ENCODE data around the gene PRICKLE3. TPM values are rescaled to one million over a fixed set of nuclear protein-coding genes. Genes with fewer than 3 reads are reported as not detected.
A peak's percentile ranks its signal among the peaks of the same experiment; 100 is the strongest.

The PRICKLE3 gene
- total and polyA plus RNA-seq, 12 donors = 2.8 to 46.8 (median 12.0) TPM

DNA sequence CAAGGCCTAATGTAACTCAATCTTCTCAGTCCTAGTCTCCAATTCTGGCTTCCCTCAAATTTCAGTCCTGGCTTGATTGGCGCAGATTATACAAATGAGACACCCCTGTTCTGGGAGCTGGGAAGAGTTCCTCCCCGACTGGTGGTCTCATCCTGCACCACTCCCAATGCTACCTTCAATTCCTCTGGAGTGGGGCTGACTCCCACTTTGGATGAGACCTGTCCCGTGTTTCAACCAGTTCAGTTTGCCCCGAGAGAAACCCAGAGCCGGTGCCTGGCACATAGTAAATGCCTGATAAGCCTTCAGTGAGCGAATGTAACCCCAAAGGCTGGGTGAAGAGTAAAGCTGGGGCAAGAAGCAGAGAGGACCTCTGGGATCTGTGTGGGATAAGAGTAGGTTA lies 17.8 kb upstream of the PRICKLE3 start:
- no peaks in the 10 kb centered on the region for H3K4me1 ChIP-seq (replicated peaks in 1 of 2)
- H3K4me3 ChIP-seq = no peak overlapping the region
- no peak overlapping the region for H3K27ac ChIP-seq
- H3K36me3 ChIP-seq (replicated peaks in 1 of 2) = no peaks in the 10 kb centered on the region
- no peaks in the 10 kb centered on the region for H3K9me3 ChIP-seq (replicated peaks in 1 of 3)
- intact Hi-C loops (cut with DNase I) = no loop called here
- TF ChIP-seq, protein P1, sequence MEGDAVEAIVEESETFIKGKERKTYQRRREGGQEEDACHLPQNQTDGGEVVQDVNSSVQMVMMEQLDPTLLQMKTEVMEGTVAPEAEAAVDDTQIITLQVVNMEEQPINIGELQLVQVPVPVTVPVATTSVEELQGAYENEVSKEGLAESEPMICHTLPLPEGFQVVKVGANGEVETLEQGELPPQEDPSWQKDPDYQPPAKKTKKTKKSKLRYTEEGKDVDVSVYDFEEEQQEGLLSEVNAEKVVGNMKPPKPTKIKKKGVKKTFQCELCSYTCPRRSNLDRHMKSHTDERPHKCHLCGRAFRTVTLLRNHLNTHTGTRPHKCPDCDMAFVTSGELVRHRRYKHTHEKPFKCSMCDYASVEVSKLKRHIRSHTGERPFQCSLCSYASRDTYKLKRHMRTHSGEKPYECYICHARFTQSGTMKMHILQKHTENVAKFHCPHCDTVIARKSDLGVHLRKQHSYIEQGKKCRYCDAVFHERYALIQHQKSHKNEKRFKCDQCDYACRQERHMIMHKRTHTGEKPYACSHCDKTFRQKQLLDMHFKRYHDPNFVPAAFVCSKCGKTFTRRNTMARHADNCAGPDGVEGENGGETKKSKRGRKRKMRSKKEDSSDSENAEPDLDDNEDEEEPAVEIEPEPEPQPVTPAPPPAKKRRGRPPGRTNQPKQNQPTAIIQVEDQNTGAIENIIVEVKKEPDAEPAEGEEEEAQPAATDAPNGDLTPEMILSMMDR (IDR thresholded peaks at IDR 0.05) = no peak
- no peak for TF ChIP-seq POLR2A (IDR thresholded peaks at IDR 0.05)
- DNase-seq = no peak
- 81 to 92% (median 87%) methylated on average over 2 to 6 of the region's 6 CpGs for WGBS, 4 donors
- H3K27me3 ChIP-seq = peaks cover 6% of the 10 kb centered on the region

DNA sequence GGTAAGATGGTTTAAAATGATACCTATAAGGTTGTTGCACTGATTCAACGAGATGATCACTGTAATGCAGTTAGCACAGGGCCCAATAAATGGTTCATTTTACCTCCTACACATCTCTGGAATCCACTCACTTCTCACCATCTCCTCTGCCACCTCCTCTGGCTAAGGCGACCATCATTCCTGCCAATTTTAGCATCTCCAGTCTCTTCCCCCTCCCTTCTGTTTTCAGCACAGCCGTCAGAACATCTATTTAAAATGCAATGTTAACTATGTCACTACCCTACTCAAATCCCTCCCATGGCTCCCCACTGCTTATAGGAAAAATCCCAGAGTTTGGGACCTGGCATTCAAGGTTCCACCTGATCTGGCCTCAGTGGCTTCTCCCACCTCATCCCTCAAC lies 17.4 kb upstream of the PRICKLE3 start:
- WGBS, 4 donors = 67 to 80% (median 73%) methylated on average over 3 of the region's 3 CpGs
- H3K27ac ChIP-seq = no peak overlapping the region

DNA sequence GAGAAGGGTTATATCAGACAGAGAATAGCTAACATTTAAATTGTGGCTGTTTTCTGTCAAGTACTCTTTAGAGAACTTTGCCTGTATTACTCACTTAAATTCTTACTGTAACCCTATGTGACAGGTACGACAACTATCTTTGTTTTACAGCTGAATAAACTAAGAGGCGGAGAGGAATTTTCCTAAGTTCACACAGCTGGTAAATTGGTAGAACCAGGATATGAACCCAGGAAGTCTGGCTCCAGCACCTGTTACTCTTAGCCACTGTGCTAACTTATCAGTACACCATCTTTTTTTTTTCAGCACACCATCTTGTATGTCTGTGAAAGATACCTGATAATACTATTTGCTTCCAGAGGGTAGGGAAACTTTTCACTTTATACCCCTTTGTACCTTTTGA lies 15.8 kb upstream of the PRICKLE3 start:
- intact Hi-C loops (cut with DNase I) = no loop called here

More for the DNA sequence above, 17.4 kb upstream of the PRICKLE3 start:
- Histone ChIP-seq H3K9me3 (replicated peaks in 1 of 3) (no peaks in the 10 kb centered on the region), H3K36me3 (replicated peaks in 1 of 2) (no peaks in the 10 kb centered on the region), H3K4me3 (no peak overlapping the region), H3K27me3 (peaks cover 6% of the 10 kb centered on the region), H3K4me1 (replicated peaks in 1 of 2) (no peaks in the 10 kb centered on the region)
- no peak for DNase-seq
- intact Hi-C loops (cut with DNase I) = no loop called here
- TF ChIP-seq, protein P1 (IDR thresholded peaks at IDR 0.05) = no peak
- no peak for TF ChIP-seq POLR2A (IDR thresholded peaks at IDR 0.05)

DNA sequence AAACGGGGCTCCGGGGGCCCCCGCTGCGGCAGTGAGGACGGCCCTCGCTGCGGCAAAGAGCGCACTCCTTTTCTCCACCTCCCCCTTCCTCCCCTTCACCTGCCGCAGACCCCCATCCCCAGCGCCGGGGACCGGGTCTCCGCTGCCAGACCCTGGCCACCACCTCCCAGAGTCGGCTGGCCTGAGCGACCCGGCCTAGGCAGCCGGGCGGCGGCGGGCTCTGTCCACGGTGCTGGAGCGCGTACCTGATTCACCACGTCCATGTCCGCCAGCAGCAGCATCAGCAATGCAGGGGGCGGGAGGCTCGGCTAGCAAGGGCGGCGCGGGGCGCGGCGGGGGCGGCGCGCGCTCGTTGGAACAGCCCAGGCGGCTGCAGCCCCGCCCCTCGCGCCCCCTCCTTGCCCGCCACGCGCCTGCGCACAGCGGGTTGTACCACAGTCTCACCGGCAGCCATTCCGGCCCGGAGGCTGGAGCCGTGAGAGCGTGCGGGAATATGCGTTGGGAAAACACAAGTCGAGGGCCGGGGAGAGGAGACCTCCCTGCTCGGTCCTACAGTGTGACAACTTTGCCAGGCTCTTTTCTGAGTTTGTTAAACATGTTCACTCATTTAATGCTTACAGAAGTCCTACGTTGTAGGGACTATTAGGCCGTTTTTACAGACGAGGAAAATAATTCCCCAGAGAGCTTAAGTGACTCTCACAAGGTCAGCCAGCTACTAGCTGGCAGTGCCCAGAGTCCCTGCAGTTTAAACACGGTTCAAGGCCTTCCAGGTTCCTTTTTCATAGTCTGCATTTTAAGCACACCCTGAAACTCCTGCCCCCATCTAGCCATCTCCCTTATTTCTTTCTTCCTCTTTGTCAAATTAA lies 14.0 kb upstream of the PRICKLE3 start, which contains the start of gene SYP:
SYP (minus strand) TSS at position 288 of the 866 bp plus-strand sequence; CDS start at position 281, 7 bp downstream.
- H3K9me3 ChIP-seq (replicated peaks in 1 of 3) = no peaks in the 10 kb centered on the region
- TF ChIP-seq, protein P1 (IDR thresholded peaks at IDR 0.05) = no peak
- TF ChIP-seq POLR2A (IDR thresholded peaks at IDR 0.05) = peak; percentile 77 to 89
- peak; percentile 89 to 95 (median 92) for DNase-seq
- WGBS, 4 donors = 0 to 53% (median 15%) methylated on average over 9 to 61 of the region's 61 CpGs
- intact Hi-C loops (cut with DNase I) = loop anchor here in 1 of 2 donors (5.0 kb wide), 1 partner anchor 552 kb away; no protein-coding TSS in a partner anchor
- peak within 1 kb of the TSS in 3 of 5 donors; percentile 66 to 86 (median 83) for H3K27ac ChIP-seq
- H3K4me1 ChIP-seq (replicated peaks in 1 of 2) = no peaks in the 10 kb centered on the region
- no peaks in the 10 kb centered on the region for H3K27me3 ChIP-seq
- peak within 1 kb of the TSS in 1 of 4 donors; percentile 37 for H3K4me3 ChIP-seq
- no peaks in the 10 kb centered on the region for H3K36me3 ChIP-seq (replicated peaks in 1 of 2)

More for the DNA sequence above, 15.8 kb upstream of the PRICKLE3 start:
- Histone ChIP-seq H3K36me3 (replicated peaks in 1 of 2) (no peaks in the 10 kb centered on the region), H3K9me3 (replicated peaks in 1 of 3) (no peaks in the 10 kb centered on the region), H3K4me1 (replicated peaks in 1 of 2) (no peaks in the 10 kb centered on the region), H3K4me3 (no peak overlapping the region), H3K27me3 (peaks cover 6% of the 10 kb centered on the region), H3K27ac (no peak overlapping the region)
- TF ChIP-seq, protein P1 (IDR thresholded peaks at IDR 0.05) = no peak
- no peak for TF ChIP-seq POLR2A (IDR thresholded peaks at IDR 0.05)
- no peak for DNase-seq
- 84 to 91% (median 89%) methylated on average over 2 of the region's 2 CpGs for WGBS, 4 donors

Measured in adrenal gland (tissue), 12 donors.